Measurements from ENCODE around the gene RNF217. TPM values are rescaled to one million over a fixed set of nuclear protein-coding genes. Genes with fewer than 3 reads are reported as not detected.

The RNF217 gene
- total RNA-seq, 1 donor from 2014 or later: 49.8 TPM

GRCh38 chr6:124949706-124950105 is 12.5 kb upstream of the RNF217 start:
- Mint-ChIP-seq H3K27me3 (ENCODE audit: low read depth) (no peaks in the 10 kb centered on the region), H3K9me3 (peaks cover 21% of the 10 kb centered on the region), H3K4me3 (no peak overlapping the region), H3K27ac (no peak overlapping the region), H3K36me3 (peaks cover 13% of the 10 kb centered on the region), H3K4me1 (peaks cover under 1% of the 10 kb centered on the region)
- TF ChIP-seq CTCF (IDR thresholded peaks at IDR 0.05; ENCODE audit: unreplicated experiment): no peak
- no peak for DNase-seq (ENCODE audit: low spot score in 2 of 2, unreplicated experiment in 2 of 2)

GRCh38 chr6:124953808-124954207 is 8.4 kb upstream of the RNF217 start:
- no peaks in the 10 kb centered on the region for H3K27me3 Mint-ChIP-seq (ENCODE audit: low read depth)
- no peak overlapping the region for H3K27ac Mint-ChIP-seq
- H3K4me3 Mint-ChIP-seq: no peak overlapping the region
- DNase-seq (ENCODE audit: low spot score in 2 of 2, unreplicated experiment in 2 of 2): no peak
- H3K9me3 Mint-ChIP-seq: peaks cover 2% of the 10 kb centered on the region
- peaks cover 8% of the 10 kb centered on the region for H3K4me1 Mint-ChIP-seq
- no peak for TF ChIP-seq CTCF (IDR thresholded peaks at IDR 0.05; ENCODE audit: unreplicated experiment)
- peaks cover 2% of the 10 kb centered on the region for H3K36me3 Mint-ChIP-seq

- TF ChIP-seq CTCF (IDR thresholded peaks at IDR 0.05; ENCODE audit: unreplicated experiment): no peak
- Mint-ChIP-seq H3K27ac (peak overlapping the region; percentile 39), H3K9me3 (peaks cover 8% of the 10 kb centered on the region), H3K4me3 (no peak overlapping the region), H3K27me3 (ENCODE audit: low read depth) (no peaks in the 10 kb centered on the region), H3K36me3 (peaks cover 2% of the 10 kb centered on the region), H3K4me1 (peaks cover 8% of the 10 kb centered on the region)
- peak in 1 of 2 experiments; percentile 42 for DNase-seq (ENCODE audit: low spot score in 2 of 2, unreplicated experiment in 2 of 2)
Measured at GRCh38 chr6:124955108-124955856, 7.0 kb upstream of the RNF217 start.

GRCh38 chr6:124956018-124956417 is 6.2 kb upstream of the RNF217 start:
- no peak for TF ChIP-seq CTCF (IDR thresholded peaks at IDR 0.05; ENCODE audit: unreplicated experiment)
- no peak for DNase-seq (ENCODE audit: low spot score in 2 of 2, unreplicated experiment in 2 of 2)
- peaks cover 8% of the 10 kb centered on the region for H3K9me3 Mint-ChIP-seq
- peaks cover 13% of the 10 kb centered on the region for H3K4me1 Mint-ChIP-seq
- no peaks in the 10 kb centered on the region for H3K27me3 Mint-ChIP-seq (ENCODE audit: low read depth)
- no peak overlapping the region for H3K27ac Mint-ChIP-seq
- no peak overlapping the region for H3K4me3 Mint-ChIP-seq
- peaks cover 2% of the 10 kb centered on the region for H3K36me3 Mint-ChIP-seq

- Mint-ChIP-seq H3K27me3 (ENCODE audit: low read depth) (no peaks in the 10 kb centered on the region), H3K4me1 (peaks cover 19% of the 10 kb centered on the region), H3K36me3 (peaks cover 2% of the 10 kb centered on the region), H3K4me3 (no peak overlapping the region), H3K27ac (no peak overlapping the region), H3K9me3 (peaks cover 8% of the 10 kb centered on the region)
- no peak for DNase-seq (ENCODE audit: low spot score in 2 of 2, unreplicated experiment in 2 of 2)
- no peak for TF ChIP-seq CTCF (IDR thresholded peaks at IDR 0.05; ENCODE audit: unreplicated experiment)
Measured at GRCh38 chr6:124958149-124958548, 4.1 kb upstream of the RNF217 start.

Measured in mesothelial cell of epicardium (in vitro differentiated cells).